D721Med (cell line): ENCODE data around the gene PCDHGC4.

ENCODE experiments used
- DNase-seq: peaks from one replicate; pipeline ENCODE4 v3.0.0; 2011; ENCODE audit warnings: low spot score; ENCODE audit not compliant: insufficient read length
- FAIRE-seq: peaks from 2 replicates; lab custom pipeline; 2011; peaks lifted over from hg19 to GRCh38; lab: Jason Lieb, UNC
- TF ChIP-seq, protein P1 (sequence below): IDR thresholded peaks from 2 replicates; pipeline ENCODE4 v1.5.1; 2012; ENCODE audit warnings: mild to moderate bottlenecking, control low read depth; ENCODE audit not compliant: insufficient read depth; ENCODE audit errors: missing control alignments

PCDHGC4 gene

DNA sequence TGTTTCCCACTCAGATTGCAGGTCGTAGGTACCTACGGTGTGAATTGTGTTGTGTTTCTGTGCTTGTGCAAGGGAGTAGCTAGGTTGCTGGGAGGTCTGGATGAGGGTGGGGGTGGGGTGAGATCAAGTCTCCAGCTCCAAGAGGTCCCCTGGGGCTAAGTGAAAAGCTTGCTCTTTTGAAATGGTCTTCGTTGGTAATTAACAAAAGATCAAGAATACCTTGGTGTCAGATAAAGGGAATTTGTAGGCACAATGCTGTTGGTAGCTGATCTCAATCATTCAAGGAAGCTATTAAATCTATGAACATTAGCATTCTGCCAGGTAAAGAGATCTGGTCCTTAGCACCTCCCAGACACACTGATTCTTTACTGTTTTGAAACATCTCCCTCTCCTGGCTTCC, 928 bp upstream of the PCDHGC4 start:
- FAIRE-seq (no peak), DNase-seq (no peak)
- TF ChIP-seq, protein P1, sequence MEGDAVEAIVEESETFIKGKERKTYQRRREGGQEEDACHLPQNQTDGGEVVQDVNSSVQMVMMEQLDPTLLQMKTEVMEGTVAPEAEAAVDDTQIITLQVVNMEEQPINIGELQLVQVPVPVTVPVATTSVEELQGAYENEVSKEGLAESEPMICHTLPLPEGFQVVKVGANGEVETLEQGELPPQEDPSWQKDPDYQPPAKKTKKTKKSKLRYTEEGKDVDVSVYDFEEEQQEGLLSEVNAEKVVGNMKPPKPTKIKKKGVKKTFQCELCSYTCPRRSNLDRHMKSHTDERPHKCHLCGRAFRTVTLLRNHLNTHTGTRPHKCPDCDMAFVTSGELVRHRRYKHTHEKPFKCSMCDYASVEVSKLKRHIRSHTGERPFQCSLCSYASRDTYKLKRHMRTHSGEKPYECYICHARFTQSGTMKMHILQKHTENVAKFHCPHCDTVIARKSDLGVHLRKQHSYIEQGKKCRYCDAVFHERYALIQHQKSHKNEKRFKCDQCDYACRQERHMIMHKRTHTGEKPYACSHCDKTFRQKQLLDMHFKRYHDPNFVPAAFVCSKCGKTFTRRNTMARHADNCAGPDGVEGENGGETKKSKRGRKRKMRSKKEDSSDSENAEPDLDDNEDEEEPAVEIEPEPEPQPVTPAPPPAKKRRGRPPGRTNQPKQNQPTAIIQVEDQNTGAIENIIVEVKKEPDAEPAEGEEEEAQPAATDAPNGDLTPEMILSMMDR = no peak

DNA sequence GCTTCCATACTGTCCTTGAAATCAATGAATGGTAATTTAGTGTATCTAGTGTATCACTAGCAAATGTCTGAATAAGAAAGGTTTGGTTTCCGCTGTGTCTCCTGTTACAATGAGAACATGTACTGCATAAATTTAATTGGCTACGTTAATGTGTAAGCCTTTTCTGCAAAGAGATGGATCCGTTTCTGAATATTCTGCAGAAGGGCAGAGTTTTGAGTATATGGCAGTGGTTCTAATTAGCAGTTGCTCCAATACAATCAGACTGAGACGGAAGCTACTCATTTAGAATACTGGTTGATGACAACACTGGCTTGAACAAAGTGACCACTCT, 555 bp upstream of the PCDHGC4 start:
- TF ChIP-seq, protein P1 = no peak
- FAIRE-seq = no peak

DNA sequence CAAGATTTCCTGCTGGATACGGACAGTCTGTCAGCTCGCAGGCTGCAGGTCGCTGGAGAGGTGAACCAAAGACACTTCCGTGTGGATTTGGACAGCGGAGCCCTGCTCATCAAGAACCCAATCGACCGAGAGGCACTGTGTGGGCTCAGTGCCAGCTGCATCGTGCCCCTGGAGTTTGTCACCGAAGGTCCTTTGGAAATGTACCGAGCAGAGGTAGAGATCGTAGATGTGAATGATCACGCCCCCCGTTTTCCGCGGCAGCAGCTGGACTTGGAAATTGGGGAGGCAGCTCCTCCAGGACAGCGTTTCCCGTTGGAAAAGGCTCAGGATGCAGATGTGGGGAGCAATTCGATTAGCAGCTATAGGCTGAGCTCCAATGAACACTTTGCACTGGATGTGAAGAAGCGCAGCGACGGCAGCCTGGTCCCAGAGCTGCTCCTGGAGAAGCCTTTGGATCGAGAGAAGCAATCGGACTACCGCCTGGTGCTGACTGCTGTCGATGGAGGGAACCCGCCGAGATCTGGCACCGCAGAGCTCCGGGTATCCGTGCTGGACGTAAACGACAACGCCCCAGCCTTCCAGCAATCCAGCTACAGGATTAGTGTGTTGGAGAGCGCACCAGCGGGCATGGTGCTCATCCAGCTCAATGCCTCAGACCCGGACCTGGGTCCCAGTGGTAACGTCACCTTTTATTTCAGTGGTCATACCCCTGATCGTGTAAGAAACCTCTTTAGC, 658 bp downstream of the PCDHGC4 start:
- DNase-seq = peak; percentile 3
- no peak for FAIRE-seq
- TF ChIP-seq, protein P1 = no peak

More for the DNA sequence above, 555 bp upstream of the PCDHGC4 start:
- no peak for DNase-seq

DNA sequence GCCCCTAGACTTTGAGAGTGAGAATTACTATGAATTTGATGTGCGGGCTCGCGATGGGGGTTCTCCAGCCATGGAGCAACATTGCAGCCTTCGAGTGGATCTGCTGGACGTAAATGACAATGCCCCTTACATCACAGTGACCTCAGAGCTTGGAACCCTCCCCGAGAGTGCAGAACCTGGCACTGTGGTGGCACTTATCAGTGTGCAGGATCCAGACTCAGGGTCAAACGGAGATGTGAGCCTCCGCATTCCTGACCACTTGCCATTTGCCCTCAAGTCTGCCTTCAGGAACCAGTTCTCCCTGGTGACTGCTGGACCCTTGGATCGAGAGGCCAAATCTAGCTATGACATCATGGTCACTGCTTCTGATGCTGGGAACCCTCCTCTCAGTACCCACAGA, 1.3 kb downstream of the PCDHGC4 start:
- DNase-seq = no peak
- no peak for FAIRE-seq
- TF ChIP-seq, protein P1 = no peak

DNA sequence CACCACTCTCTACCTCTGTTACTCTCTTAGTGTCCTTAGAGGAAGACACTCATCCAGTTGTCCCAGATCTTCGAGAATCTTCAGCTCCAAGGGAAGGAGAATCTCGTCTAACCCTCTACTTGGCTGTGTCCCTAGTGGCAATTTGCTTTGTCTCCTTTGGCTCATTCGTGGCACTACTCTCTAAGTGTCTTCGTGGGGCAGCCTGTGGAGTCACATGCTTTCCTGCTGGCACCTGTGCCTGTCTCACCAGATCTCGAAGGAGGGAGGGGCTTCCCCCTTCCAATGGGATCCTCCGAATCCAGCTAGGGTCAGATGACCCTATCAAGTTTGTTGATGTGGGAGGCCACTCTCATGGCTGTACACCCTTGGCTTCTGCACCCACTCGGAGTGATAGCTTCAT, 2.3 kb downstream of the PCDHGC4 start:
- TF ChIP-seq, protein P1 = no peak
- DNase-seq = no peak
- FAIRE-seq = no peak

DNA sequence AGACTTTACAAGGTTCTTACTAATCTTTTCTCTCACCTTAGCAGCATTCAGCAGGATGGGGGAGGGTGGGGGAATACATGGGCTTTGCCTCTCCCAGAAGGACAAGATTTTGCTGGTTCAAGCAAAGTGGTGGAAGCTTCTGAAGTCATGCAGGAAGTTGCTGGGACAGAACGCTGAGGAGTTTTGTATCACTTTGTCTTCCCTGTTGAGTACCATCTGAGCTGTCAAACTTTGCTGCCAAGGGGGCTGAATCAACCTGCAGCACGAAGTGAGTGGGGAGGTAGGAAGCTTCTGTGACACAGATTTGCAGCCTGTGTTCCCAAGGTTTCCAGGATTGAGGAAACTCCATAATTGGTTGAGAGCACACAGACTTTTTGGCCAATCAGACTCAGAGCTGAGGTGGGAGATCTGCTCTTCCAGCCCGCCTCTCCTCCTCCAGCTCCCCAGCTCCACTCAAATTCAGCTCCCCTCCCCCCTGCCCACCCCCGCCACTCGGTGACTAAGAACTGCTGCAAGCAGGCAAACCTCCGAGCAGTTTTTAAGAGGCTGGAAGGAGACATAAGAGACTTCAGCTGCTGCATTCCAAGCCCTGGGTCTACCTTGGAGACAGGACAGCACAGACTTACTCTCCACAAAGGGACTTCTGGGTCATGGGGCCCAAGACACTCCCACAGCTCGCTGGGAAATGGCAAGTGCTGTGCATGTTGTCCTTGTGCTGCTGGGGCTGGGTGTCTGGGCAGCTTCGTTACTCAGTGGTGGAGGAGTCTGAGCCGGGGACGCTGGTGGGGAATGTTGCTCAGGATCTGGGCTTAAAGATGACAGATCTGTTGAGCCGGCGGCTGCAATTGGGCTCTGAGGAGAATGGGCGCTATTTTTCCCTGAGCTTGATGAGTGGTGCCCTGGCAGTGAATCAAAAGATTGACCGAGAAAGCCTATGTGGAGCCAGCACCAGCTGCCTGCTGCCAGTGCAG, 4.0 kb downstream of the PCDHGC4 start, which contains the start of gene PCDHGC5:
Gene PCDHGC5, plus strand, starts transcription at position 491 of the 971 bp plus-strand sequence. Its CDS starts 160 bp downstream, at position 651.
- peak; percentile 3 for DNase-seq
- TF ChIP-seq, protein P1 = no peak
- FAIRE-seq = no peak
